GM12801 (cell line): ENCODE measurements around the gene LRRC59.

Experiments used
- TF ChIP-seq, protein P1 (sequence below): IDR thresholded peaks from one replicate; pipeline ENCODE4 v1.5.1; 2011; ENCODE audit warnings: control low read depth; ENCODE audit not compliant: insufficient read length; ENCODE audit errors: extremely low read depth

The LRRC59 gene

GRCh38 chr17:50354776-50355175 lies 42.5 kb downstream of the LRRC59 start:
- TF ChIP-seq, protein P1, sequence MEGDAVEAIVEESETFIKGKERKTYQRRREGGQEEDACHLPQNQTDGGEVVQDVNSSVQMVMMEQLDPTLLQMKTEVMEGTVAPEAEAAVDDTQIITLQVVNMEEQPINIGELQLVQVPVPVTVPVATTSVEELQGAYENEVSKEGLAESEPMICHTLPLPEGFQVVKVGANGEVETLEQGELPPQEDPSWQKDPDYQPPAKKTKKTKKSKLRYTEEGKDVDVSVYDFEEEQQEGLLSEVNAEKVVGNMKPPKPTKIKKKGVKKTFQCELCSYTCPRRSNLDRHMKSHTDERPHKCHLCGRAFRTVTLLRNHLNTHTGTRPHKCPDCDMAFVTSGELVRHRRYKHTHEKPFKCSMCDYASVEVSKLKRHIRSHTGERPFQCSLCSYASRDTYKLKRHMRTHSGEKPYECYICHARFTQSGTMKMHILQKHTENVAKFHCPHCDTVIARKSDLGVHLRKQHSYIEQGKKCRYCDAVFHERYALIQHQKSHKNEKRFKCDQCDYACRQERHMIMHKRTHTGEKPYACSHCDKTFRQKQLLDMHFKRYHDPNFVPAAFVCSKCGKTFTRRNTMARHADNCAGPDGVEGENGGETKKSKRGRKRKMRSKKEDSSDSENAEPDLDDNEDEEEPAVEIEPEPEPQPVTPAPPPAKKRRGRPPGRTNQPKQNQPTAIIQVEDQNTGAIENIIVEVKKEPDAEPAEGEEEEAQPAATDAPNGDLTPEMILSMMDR: no peak

DNA sequence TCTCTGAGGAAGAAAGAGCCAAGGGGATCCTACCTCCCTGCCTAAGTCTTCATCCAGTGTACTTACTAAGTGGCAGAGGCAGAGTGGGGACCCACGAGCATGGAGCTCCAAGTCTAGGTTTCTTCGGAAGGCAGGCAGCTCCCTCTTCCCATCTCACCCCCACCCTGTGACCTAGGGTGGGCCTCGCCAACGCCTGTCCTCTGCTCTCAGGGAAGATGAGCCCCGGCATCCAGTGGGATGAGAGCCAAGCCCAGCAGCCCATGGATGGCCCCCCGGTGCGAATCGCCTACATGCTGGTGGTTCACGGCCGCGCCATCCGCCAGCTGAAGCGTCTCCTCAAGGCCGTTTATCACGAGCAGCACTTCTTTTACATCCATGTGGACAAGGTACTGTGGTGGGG lies 43.1 kb downstream of the LRRC59 start:
- TF ChIP-seq, protein P1: no peak

GRCh38 chr17:50353600-50354195 lies 43.6 kb downstream of the LRRC59 start:
- TF ChIP-seq, protein P1: no peak

DNA sequence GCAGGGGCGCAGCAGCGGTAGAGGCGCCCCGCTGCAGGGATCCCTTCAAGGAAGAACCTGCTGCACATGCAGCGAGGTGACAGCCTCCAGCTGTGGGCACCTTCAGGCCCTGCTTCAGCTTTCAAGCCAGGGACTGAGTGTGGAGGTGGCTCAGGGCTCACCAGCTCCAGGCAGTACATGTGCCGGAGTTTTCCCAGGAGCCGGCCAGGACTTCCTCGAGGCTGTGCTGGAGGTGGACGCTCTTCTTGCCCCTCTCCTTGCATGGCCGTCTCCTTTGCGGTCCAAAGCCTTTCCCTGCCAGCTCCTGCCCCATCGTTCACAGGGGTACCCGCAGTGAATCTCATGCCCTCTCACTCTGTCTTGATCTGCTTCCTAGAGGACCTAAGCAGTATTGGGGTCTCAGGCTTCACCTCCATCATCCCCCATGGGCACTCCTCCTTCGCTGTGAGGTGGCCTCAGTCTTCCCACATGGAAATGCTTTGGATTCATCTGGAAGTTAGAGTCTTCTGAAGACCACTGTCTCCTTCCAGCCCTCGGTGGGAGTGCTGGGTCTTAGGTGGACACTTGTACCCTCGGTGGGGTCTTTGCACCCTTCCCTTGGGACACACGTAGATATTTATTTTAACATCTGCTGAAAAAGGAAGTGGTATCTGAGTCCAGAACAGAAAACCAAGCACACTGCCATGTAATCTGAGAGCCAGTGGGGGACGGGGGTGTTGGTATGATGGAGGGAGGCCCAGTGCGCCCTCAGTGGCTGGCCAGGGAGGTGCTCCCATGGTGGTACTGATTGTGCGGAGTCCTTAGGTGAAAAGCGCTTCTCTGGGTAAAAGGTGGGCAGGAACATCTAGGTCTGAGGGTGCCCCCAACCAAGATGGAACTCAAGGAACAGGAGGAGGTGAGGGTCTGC lies 44.4 kb downstream of the LRRC59 start:
- TF ChIP-seq, protein P1: no peak

DNA sequence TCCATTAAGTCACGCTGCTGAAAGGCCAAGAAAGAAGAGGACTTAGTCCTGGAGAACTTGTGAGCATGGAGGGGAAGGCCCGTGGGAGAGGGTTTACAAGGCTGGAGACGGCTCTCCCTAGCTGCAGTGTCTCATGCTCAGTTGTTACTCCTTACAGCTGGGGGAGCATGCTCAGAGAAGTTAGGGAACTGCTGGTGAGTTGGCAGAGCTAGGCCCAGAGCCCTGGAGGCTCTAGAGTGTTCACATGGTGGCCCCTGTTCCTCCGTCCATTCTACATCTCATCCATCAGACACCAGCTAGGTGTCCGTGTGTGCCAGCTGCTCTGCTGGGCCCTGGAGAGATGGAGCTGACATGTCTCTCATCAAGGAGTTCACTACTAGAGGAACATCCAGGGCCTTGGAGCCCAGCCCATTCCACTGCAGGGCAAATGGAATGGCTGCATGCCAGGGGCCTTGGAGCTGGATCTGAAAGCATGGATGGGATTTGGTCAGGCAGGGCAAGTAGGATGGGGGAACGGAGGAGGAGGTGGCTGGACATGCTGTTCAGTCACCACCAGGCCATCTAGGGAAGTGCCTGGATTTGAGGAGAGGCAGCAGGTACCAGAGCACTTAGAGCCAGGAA lies 45.1 kb downstream of the LRRC59 start:
- TF ChIP-seq, protein P1: no peak

DNA sequence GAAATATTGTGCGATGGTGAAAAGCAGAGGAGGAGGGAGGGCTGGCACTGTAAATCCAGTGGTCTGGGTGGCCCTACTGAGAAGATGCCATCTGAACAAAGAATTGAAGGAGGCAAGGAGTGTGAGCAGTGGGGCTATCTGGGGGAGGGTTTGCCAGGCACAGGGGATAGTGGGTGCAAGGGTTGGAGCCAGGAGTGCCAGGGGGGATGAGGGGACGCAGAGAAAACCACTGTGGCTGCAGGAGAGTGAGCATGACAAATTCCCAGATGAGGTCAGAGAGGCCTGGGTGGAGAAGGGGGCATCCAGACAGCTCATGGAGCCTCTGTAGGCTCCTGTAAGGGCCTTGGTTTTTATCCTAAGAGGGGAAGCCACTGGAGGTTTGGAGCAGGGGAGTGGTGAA lies 46.6 kb downstream of the LRRC59 start:
- TF ChIP-seq, protein P1: no peak

DNA sequence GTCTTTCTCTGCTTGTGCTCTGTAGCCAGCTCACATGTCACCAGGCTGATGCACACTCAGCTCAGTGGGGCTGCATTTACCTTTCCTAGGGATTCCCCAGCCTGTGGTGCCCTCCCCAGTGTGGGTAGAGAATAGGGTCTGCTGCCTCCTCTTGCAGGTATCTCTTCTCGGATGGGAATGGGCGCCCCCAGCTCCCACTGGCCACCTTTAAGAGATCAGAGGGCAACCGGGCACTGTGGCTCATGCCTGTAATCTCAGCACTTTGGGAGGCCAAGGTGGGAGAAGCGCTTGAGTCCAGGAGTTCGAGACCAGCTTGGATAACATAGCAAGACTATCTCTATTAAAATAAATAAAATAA lies 48.1 kb downstream of the LRRC59 start:
- TF ChIP-seq, protein P1: no peak
